GM12801 (cell line): ENCODE results near the gene BLVRA.

ENCODE experiments used
- CTCF ChIP-seq: IDR thresholded peaks from one replicate; pipeline ENCODE4 v1.5.1; 2011; ENCODE audit warnings: control low read depth; ENCODE audit not compliant: insufficient read length; ENCODE audit errors: extremely low read depth

BLVRA gene

DNA sequence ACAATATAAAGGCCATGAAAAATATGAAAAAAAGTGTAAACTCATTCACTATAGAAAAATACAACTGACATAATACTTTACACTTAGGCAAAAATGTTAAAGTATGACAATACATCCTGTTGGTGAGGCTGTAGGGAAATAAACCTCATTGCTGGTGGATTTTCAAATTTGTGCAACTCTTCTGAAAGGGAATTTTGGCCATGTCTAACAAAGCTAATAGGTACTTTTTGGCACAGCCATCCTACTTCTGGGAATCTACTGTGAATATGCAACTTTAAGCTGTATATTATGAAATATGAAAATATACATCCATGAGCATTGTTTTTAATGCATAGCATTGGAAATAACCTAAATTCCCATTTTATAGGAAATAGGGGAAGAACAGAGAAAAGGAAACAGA, 15.8 kb upstream of the BLVRA start:
- TF ChIP-seq CTCF = no peak

DNA sequence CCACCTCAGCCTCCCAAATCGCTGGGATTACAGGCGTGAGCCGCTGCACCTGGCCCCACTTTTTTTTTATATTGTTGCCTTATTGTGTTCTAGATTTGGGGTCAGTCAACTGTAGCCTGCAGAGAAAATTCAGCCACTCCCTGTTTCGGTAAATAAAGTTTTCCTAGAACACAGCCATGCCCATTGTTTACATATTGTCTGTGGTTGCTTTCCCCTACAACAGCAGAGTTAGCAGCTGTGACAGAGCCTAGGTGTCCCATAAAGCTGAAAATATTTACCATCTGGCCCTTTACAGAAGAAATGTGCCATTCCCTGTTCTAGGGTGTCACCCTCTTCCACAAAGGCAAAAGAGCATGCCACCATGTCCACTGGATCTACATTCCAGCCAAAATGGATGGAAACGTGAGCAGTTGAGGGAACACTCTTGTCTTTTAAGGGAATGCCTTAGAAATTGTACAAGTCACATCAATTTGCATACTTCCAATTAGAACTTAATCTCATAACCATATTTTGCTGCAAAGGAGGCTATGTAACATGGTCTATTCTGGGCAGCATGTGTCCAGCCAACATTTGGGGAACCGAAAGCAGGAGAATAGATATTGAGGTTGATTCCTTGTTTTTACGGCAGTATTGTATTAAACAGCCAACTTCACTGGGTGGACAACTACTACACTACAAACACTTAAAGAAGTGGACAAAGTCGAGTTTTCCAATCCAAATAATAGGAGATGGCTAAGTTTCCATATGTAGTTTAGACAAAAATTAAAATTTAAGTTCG, 11.0 kb upstream of the BLVRA start:
- no peak for TF ChIP-seq CTCF

DNA sequence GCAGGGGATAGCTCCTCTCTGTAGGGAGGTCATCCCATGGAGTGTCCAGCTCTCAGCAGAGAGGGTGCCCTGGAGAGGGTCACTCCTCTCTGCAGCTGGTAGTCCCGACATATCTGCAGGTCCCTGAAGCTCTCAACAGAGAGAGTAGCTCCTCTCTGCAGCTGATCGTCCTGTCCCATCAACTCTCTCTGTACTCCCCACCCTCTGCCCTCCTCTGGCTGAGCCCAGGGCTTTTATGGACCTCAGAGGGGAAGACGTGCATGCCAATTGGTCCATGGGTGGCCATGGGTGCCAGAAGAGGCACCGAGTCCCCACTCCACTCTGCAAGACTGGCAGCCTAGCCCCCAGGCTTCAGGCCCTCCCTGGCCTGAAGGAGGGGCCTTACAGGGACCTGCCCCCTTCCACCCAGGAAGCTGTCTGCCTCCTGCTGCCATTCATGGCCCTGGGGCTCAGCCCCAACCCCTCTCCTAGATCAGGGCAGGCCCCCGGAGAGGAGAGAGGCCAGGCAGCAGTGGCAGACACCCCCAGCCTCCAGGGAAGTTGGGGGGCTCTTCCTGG, 9.0 kb upstream of the BLVRA start:
- TF ChIP-seq CTCF = no peak

GRCh38 chr7:43750016-43750887, 8.2 kb upstream of the BLVRA start:
- no peak for TF ChIP-seq CTCF

- TF ChIP-seq CTCF = no peak
Measured at GRCh38 chr7:43752411-43752810, 6.1 kb upstream of the BLVRA start.

DNA sequence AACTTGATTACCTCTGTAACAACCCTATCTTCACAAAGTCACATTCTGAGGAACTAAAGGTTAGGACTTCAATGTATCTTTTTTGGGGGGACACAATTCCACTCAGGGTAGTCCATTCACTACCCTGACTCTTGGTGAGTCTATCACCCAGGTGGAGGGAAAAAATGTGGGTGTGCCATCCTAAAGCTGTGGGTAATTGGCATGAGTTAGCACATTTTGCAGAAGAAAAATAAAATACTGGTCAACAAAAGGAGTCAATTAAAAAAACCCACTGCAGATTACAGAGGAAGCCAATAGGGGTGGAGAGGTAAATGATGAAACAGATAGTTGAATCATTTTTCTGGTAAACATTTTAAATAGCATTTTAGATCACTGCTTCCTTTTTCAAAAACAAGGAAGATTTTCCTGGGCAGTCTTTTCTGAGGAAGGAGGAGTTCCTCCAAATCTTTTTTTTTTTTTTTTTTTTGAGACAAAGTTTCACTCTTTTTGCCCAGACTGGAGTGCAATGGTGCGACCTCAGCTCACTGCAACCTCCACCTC, 5.1 kb upstream of the BLVRA start:
- TF ChIP-seq CTCF = no peak

DNA sequence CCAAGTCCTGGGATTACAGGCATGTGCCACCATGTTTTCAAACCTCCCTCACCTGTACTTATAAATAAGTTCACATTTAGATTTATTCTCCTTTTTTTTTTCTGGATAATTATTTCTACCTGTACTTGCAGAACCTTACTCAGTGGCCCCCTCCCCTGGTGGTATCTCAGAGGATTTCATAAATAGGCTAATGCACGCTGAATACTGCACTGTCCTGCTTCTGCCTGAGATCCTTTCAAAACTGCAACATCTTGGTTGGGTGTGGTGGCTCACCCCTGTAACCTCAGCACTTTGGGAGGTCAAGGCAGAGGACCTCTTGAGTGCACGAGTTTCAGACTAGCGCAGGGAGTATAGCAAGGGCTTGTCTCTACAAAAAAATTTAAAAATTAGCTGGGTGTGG, 4.6 kb upstream of the BLVRA start:
- TF ChIP-seq CTCF = no peak
